ENCODE measurements around the gene SCAF1. TPM values are rescaled to one million over a fixed set of nuclear protein-coding genes. Genes with fewer than 3 reads are reported as not detected.

Gene SCAF1
- total RNA-seq, 4 donors from 2014 or later, result 19.2 to 50.9 (median 30.9) TPM

DNA sequence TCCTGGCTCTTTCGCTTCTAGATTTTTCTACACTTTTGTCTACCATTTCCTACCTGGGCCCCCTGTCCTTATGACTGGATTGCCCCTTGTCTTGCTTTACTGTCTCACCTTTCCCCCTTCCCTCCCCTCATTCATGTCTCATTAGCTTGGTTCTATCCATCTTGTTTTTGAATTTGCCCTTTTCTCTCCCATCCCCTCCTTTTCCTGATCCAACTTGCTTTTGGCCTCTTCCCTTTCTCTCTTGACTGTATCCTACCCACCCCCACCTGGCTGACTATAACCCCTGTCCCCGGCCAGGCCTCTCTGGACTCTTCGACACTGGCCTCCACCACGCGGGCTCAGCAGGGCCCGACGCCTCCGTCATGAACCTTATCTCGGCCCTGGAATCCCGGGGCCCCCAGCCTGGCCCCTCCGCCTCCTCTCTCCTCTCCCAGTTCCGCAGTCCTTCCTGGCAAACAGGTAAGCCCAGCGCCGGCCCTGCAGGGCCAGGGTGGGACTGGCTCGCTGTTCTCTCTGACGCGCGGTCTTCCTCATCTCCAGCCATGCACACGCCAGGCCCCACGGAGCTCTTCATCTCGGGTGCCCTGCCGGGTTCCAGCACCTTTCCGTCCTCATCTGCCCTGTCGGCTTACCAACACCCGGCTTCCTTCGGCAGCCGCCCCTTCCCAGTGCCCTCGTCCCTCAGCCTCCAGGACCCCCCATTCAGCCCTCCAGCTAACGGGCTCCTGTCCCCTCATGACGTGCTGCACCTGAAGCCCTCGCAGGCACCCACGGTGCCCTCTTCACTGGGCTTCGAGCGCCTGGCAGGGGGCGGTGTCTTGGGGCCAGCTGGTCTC is 47.6 kb upstream of the SCAF1 start:
- no peak for DNase-seq (ENCODE audit: extremely low spot score)
- H3K27ac ChIP-seq (replicated peaks in 1 of 4), result peak overlapping the region; percentile 84 to 96 (median 94)
- intact Hi-C loops (cut with DNase I), result loop anchor here (5.0 kb wide), 1 partner anchor 83 kb away; the partner anchor contains the start of gene PRMT1
- peaks cover 22 to 48% (median 44%) of the 10 kb centered on the region in 4 donors for H3K4me1 ChIP-seq
- peaks cover 40 to 55% (median 53%) of the 10 kb centered on the region in 4 donors for H3K36me3 ChIP-seq
- TF ChIP-seq, protein P1, sequence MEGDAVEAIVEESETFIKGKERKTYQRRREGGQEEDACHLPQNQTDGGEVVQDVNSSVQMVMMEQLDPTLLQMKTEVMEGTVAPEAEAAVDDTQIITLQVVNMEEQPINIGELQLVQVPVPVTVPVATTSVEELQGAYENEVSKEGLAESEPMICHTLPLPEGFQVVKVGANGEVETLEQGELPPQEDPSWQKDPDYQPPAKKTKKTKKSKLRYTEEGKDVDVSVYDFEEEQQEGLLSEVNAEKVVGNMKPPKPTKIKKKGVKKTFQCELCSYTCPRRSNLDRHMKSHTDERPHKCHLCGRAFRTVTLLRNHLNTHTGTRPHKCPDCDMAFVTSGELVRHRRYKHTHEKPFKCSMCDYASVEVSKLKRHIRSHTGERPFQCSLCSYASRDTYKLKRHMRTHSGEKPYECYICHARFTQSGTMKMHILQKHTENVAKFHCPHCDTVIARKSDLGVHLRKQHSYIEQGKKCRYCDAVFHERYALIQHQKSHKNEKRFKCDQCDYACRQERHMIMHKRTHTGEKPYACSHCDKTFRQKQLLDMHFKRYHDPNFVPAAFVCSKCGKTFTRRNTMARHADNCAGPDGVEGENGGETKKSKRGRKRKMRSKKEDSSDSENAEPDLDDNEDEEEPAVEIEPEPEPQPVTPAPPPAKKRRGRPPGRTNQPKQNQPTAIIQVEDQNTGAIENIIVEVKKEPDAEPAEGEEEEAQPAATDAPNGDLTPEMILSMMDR (IDR thresholded peaks at IDR 0.05), result no peak
- TF ChIP-seq POLR2AphosphoS5 (IDR thresholded peaks at IDR 0.05) (no peak), EP300 (IDR thresholded peaks at IDR 0.05) (no peak), POLR2A (IDR thresholded peaks at IDR 0.05; ENCODE audit: low read depth) (no peak)
- no peaks in the 10 kb centered on the region for H3K9me3 ChIP-seq
- no peak overlapping the region for H3K4me3 ChIP-seq
- H3K27me3 ChIP-seq, result no peaks in the 10 kb centered on the region
- WGBS, result 92% methylated on average over 32 of the region's 35 CpGs

DNA sequence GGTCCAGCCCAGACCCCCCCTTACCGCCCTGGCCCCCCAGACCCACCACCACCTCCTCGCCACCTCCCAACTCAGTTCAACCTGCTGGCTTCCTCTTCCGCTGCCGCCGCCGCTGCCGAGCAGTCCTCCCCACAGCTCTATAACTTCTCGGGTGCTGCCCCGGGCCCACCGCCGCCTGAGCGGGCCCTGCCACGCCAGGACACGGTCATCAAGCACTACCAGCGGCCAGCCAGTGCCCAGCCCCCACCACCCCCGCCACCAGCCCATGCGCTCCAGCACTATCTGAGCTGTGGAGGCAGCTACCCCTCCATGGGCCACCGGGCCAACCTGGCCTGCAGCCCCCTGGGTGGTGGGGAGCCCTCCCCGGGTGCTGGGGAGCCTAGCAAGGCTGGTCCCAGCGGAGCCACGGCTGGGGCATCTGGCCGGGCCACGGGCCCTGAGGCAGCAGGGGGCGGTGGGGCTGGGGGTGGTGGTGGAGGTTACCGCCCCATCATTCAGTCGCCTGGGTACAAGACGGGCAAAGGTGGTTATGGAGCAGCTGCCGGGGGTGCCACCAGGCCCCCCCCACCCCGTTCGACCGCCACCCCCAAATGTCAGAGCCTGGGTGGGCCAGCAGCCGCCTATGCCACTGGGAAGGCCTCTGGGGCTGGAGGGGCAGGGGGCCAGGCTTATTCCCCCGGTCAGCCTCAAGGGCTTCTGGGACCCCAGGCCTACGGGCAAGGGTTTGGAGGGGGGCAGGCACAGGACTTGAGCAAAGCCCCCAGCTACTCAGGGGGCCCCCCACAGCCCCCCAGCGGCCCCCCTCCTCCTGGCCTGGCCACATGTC is 46.8 kb upstream of the SCAF1 start:
- intact Hi-C loops (cut with DNase I), result loop anchor here (5.0 kb wide), 1 partner anchor 82 kb away; the partner anchor contains the start of gene PRMT1
- 92% methylated on average over 17 of the region's 35 CpGs for WGBS
- Histone ChIP-seq H3K27ac (replicated peaks in 1 of 4) (peak overlapping the region; percentile 84 to 96 (median 94)), H3K4me1 (peaks cover 22 to 41% (median 38%) of the 10 kb centered on the region in 4 donors), H3K36me3 (peaks cover 48 to 63% (median 61%) of the 10 kb centered on the region in 4 donors), H3K9me3 (no peaks in the 10 kb centered on the region), H3K4me3 (no peak overlapping the region), H3K27me3 (no peaks in the 10 kb centered on the region)
- no peak for TF ChIP-seq POLR2A (IDR thresholded peaks at IDR 0.05; ENCODE audit: low read depth)
- TF ChIP-seq, protein P1 (IDR thresholded peaks at IDR 0.05), result no peak
- no peak for TF ChIP-seq EP300 (IDR thresholded peaks at IDR 0.05)
- no peak for TF ChIP-seq POLR2AphosphoS5 (IDR thresholded peaks at IDR 0.05)
- no peak for DNase-seq (ENCODE audit: extremely low spot score)

- peaks cover 50 to 70% (median 68%) of the 10 kb centered on the region in 4 donors for H3K36me3 ChIP-seq
- no peaks in the 10 kb centered on the region for H3K9me3 ChIP-seq
- no peak for DNase-seq (ENCODE audit: extremely low spot score)
- H3K4me1 ChIP-seq, result peaks cover 22 to 40% (median 36%) of the 10 kb centered on the region in 4 donors
- 89% methylated on average over 17 of the region's 32 CpGs for WGBS
- intact Hi-C loops (cut with DNase I), result no loop called here
- no peak overlapping the region for H3K4me3 ChIP-seq
- TF ChIP-seq, protein P1 (IDR thresholded peaks at IDR 0.05), result no peak
- no peak for TF ChIP-seq POLR2A (IDR thresholded peaks at IDR 0.05; ENCODE audit: low read depth)
- no peak for TF ChIP-seq POLR2AphosphoS5 (IDR thresholded peaks at IDR 0.05)
- no peak for TF ChIP-seq EP300 (IDR thresholded peaks at IDR 0.05)
- peak overlapping the region in 3 of 4 donors; percentile 11 to 94 (median 20) for H3K27ac ChIP-seq (replicated peaks in 1 of 4)
- H3K27me3 ChIP-seq, result no peaks in the 10 kb centered on the region
These were observed 46.1 kb upstream of the SCAF1 start for GRCh38 chr19:49595819-49596404.

GRCh38 chr19:49596407-49596806 is 45.6 kb upstream of the SCAF1 start:
- 91% methylated on average over 11 of the region's 15 CpGs for WGBS
- Histone ChIP-seq H3K36me3 (peaks cover 54 to 75% (median 73%) of the 10 kb centered on the region in 4 donors), H3K4me3 (no peak overlapping the region), H3K27ac (replicated peaks in 1 of 4) (no peak overlapping the region), H3K9me3 (no peaks in the 10 kb centered on the region), H3K4me1 (peaks cover 22 to 40% (median 36%) of the 10 kb centered on the region in 4 donors), H3K27me3 (no peaks in the 10 kb centered on the region)
- intact Hi-C loops (cut with DNase I), result no loop called here
- no peak for TF ChIP-seq POLR2AphosphoS5 (IDR thresholded peaks at IDR 0.05)
- DNase-seq (ENCODE audit: extremely low spot score), result no peak

Measured in esophagus muscularis mucosa (tissue), 4 donors.